ENCODE data around the gene HACE1. TPM values are rescaled to one million over a fixed set of nuclear protein-coding genes. Genes with fewer than 3 reads are reported as not detected.

Gene HACE1
- total and polyA plus RNA-seq, 8 donors, result 10.1 to 27.0 (median 24.0) TPM

DNA sequence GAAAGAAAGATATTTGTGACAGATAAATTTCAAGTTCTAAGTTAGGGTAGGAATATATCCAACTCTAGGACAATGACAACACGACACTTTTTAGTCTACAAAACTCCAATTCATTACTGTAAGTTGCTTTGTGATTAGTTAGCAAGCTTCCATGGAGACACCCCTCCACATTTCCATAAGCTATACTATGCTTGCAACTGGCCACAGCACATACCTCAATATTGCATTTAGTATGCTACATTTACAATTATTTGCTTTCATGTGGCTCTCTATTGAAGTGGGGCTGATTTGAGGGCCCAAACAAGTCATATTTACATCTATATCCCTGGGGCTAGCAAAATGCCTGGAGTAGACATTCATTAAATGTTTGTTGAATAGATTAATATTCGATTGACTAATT, 129.3 kb downstream of the HACE1 start:
- ATAC-seq (no peak), DNase-seq (no peak)
- no peak overlapping the region for H3K27ac ChIP-seq
- peaks cover 0 to 5% of the 10 kb centered on the region in 2 donors for H3K36me3 ChIP-seq
- intact Hi-C loops (cut with DNase I), result no loop called here
- H3K4me1 ChIP-seq, result no peaks in the 10 kb centered on the region
- H3K27me3 ChIP-seq, result no peaks in the 10 kb centered on the region
- H3K4me3 ChIP-seq, result no peak overlapping the region
- no peaks in the 10 kb centered on the region for H3K9me3 ChIP-seq
- TF ChIP-seq, protein P1, sequence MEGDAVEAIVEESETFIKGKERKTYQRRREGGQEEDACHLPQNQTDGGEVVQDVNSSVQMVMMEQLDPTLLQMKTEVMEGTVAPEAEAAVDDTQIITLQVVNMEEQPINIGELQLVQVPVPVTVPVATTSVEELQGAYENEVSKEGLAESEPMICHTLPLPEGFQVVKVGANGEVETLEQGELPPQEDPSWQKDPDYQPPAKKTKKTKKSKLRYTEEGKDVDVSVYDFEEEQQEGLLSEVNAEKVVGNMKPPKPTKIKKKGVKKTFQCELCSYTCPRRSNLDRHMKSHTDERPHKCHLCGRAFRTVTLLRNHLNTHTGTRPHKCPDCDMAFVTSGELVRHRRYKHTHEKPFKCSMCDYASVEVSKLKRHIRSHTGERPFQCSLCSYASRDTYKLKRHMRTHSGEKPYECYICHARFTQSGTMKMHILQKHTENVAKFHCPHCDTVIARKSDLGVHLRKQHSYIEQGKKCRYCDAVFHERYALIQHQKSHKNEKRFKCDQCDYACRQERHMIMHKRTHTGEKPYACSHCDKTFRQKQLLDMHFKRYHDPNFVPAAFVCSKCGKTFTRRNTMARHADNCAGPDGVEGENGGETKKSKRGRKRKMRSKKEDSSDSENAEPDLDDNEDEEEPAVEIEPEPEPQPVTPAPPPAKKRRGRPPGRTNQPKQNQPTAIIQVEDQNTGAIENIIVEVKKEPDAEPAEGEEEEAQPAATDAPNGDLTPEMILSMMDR (IDR thresholded peaks at IDR 0.05), result no peak

DNA sequence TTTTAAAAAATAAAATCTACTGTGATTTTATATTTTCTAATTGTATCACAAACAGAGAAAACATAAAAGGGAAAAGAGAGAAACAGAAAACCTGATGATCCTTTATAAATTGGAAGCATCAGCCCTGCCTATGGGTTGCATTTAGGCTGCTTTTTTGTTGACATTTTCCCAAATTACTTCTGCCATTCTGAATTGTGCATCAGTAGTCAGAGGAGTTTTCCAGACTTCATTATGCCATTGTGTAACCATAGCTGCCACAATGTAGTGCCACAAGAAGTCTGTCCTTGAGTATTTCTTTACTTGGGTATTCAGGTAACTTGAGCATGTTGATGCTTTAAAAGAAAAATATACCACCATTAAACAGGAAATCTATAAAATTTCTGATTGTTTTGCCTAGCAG, 130.3 kb downstream of the HACE1 start:
- H3K9me3 ChIP-seq, result no peaks in the 10 kb centered on the region
- DNase-seq (no peak), ATAC-seq (no peak)
- no peaks in the 10 kb centered on the region for H3K4me1 ChIP-seq
- peaks cover 0 to 5% of the 10 kb centered on the region in 2 donors for H3K36me3 ChIP-seq
- H3K27me3 ChIP-seq, result no peaks in the 10 kb centered on the region
- intact Hi-C loops (cut with DNase I), result no loop called here
- TF ChIP-seq, protein P1 (IDR thresholded peaks at IDR 0.05), result no peak
- no peak overlapping the region for H3K27ac ChIP-seq
- H3K4me3 ChIP-seq, result no peak overlapping the region

DNA sequence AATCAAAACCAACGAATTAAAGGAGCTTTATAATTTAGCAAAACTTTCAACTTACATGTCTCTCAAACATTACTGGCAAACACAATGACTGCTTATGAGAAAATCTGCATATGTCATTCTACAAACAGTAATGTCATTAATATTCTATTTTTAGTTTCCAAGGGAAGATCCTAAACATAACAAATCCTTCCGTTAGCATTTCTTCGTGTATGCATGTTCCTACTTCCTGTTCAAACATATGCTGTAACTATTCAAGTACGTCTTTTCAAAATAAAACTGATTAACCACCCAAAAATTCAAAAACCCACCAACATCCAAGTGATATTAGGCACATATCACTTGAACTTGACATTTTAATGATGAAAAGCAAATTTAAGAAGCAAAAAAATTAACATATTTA, 131.3 kb downstream of the HACE1 start:
- DNase-seq (peak in 1 of 4 donors; percentile 21), ATAC-seq (no peak)
- intact Hi-C loops (cut with DNase I), result no loop called here
- TF ChIP-seq, protein P1 (IDR thresholded peaks at IDR 0.05), result no peak
- no peaks in the 10 kb centered on the region for H3K4me1 ChIP-seq
- H3K4me3 ChIP-seq, result no peak overlapping the region
- H3K27ac ChIP-seq, result peak overlapping the region in 1 of 2 donors; percentile 43
- H3K9me3 ChIP-seq, result no peaks in the 10 kb centered on the region
- H3K36me3 ChIP-seq, result peaks cover 0 to 2% of the 10 kb centered on the region in 2 donors
- H3K27me3 ChIP-seq, result no peaks in the 10 kb centered on the region

DNA sequence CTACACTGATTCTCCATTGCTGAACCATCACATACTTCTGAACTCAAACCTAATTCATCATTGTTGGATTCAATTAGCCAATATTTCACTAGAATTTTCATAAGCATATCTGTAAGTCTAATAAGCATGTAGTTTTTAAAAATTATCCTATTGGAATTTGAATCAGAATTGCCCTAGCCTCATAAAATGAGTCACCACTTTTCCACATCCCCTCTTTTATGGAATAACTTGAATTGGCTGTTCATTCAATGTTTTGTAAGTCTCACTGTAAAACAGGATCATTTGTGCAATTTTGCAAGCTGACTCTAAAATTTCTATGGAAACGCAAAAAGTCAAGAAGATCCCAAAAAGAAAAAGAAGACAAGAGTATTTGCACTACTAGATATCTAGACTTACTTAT, 141.0 kb downstream of the HACE1 start:
- H3K9me3 ChIP-seq, result no peaks in the 10 kb centered on the region
- H3K27ac ChIP-seq, result no peak overlapping the region
- H3K36me3 ChIP-seq, result no peaks in the 10 kb centered on the region
- no peaks in the 10 kb centered on the region for H3K27me3 ChIP-seq
- TF ChIP-seq, protein P1 (IDR thresholded peaks at IDR 0.05), result no peak
- ATAC-seq (no peak), DNase-seq (no peak)
- no peak overlapping the region for H3K4me3 ChIP-seq
- intact Hi-C loops (cut with DNase I), result no loop called here
- no peaks in the 10 kb centered on the region for H3K4me1 ChIP-seq

DNA sequence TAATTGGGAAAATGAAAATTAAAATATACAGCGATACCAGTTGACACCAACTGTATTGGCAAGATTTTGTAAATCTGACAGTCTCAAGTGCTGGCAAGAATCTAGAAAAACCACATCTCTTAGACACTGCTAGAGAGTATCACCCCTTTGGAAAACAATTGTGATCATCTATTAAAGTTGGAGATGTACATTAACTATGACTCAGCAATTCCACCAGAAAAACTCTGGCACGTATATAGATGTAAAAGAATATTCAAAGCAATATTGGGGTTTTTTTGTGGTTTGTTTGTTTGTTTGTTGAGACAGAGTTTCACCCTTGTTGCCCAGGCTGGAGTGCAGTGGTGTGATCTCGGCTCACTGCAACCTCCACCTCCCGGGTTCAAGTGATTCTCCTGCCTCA, 142.9 kb downstream of the HACE1 start:
- Histone ChIP-seq H3K4me1 (no peaks in the 10 kb centered on the region), H3K9me3 (no peaks in the 10 kb centered on the region), H3K4me3 (no peak overlapping the region), H3K27ac (no peak overlapping the region), H3K27me3 (no peaks in the 10 kb centered on the region), H3K36me3 (no peaks in the 10 kb centered on the region)
- DNase-seq (no peak), ATAC-seq (no peak)
- TF ChIP-seq, protein P1 (IDR thresholded peaks at IDR 0.05), result no peak
- intact Hi-C loops (cut with DNase I), result no loop called here

Measured in left lung (tissue), 10 donors.